Islet precursor cell (in vitro differentiated cells): ENCODE data around the gene NFKBIE.

Experiments used
- DNase-seq: peaks from one replicate; pipeline ENCODE4 v3.0.0-alpha.2; 2018

NFKBIE gene

GRCh38 chr6:44297063-44298038 is 32.0 kb upstream of the NFKBIE start:
- DNase-seq = no peak

- DNase-seq = no peak
These were observed 29.8 kb upstream of the NFKBIE start for GRCh38 chr6:44294832-44295791.

GRCh38 chr6:44292661-44293365 is 27.5 kb upstream of the NFKBIE start:
- no peak for DNase-seq

GRCh38 chr6:44291841-44292240 is 26.5 kb upstream of the NFKBIE start:
- DNase-seq = no peak

GRCh38 chr6:44289726-44290260 is 24.4 kb upstream of the NFKBIE start:
- DNase-seq = no peak

- no peak for DNase-seq
These were observed 21.4 kb upstream of the NFKBIE start for GRCh38 chr6:44286747-44287146.

GRCh38 chr6:44286285-44286565 is 20.9 kb upstream of the NFKBIE start:
- DNase-seq = no peak

GRCh38 chr6:44285552-44286284 is 20.4 kb upstream of the NFKBIE start:
- DNase-seq = no peak

GRCh38 chr6:44284867-44285266 is 19.5 kb upstream of the NFKBIE start:
- no peak for DNase-seq

GRCh38 chr6:44284121-44284520 is 18.8 kb upstream of the NFKBIE start:
- no peak for DNase-seq

GRCh38 chr6:44278774-44279697 is 13.7 kb upstream of the NFKBIE start:
- DNase-seq = no peak

GRCh38 chr6:44278315-44278714 is 13.0 kb upstream of the NFKBIE start:
- DNase-seq = no peak

GRCh38 chr6:44277763-44278162 is 12.4 kb upstream of the NFKBIE start:
- DNase-seq = no peak

- no peak for DNase-seq
These were observed 11.6 kb upstream of the NFKBIE start for GRCh38 chr6:44276667-44277640.

GRCh38 chr6:44275749-44276648 is 10.6 kb upstream of the NFKBIE start:
- no peak for DNase-seq

GRCh38 chr6:44275271-44275748 is 10.0 kb upstream of the NFKBIE start:
- no peak for DNase-seq

GRCh38 chr6:44273617-44274016 is 8.3 kb upstream of the NFKBIE start:
- DNase-seq = no peak

GRCh38 chr6:44272999-44273566 is 7.7 kb upstream of the NFKBIE start:
- no peak for DNase-seq
